ENCODE data around the gene TCF7.

Gene TCF7

GRCh38 chr5:134086225-134086942 lies 28.1 kb upstream of the TCF7 start:
- no peaks in the 10 kb centered on the region for H3K36me3 ChIP-seq
- intact Hi-C loops (cut with DNase I; ENCODE audit: low total_unique reads) = no loop called here
- no peak overlapping the region for H3K4me3 ChIP-seq
- no peak for DNase-seq
- no peaks in the 10 kb centered on the region for H3K9me3 ChIP-seq
- TF ChIP-seq CTCF (IDR thresholded peaks at IDR 0.05) = no peak
- peaks cover 0 to 3% of the 10 kb centered on the region in 2 donors for H3K27me3 ChIP-seq
- no peak overlapping the region for H3K27ac ChIP-seq
- no peaks in the 10 kb centered on the region for H3K4me1 ChIP-seq

GRCh38 chr5:134086943-134087305 lies 27.6 kb upstream of the TCF7 start:
- Histone ChIP-seq H3K36me3 (no peaks in the 10 kb centered on the region), H3K4me1 (no peaks in the 10 kb centered on the region), H3K4me3 (no peak overlapping the region), H3K27ac (no peak overlapping the region), H3K27me3 (peaks cover 0 to 3% of the 10 kb centered on the region in 2 donors), H3K9me3 (no peaks in the 10 kb centered on the region)
- TF ChIP-seq CTCF (IDR thresholded peaks at IDR 0.05) = no peak
- intact Hi-C loops (cut with DNase I; ENCODE audit: low total_unique reads) = no loop called here
- DNase-seq = no peak

GRCh38 chr5:134088291-134088690 lies 26.2 kb upstream of the TCF7 start:
- no peaks in the 10 kb centered on the region for H3K36me3 ChIP-seq
- H3K27me3 ChIP-seq = peaks cover 0 to 3% of the 10 kb centered on the region in 2 donors
- TF ChIP-seq CTCF (IDR thresholded peaks at IDR 0.05) = no peak
- no peak overlapping the region for H3K27ac ChIP-seq
- DNase-seq = no peak
- H3K9me3 ChIP-seq = no peaks in the 10 kb centered on the region
- peaks cover 0 to 2% (median 0%) of the 10 kb centered on the region in 4 donors for H3K4me1 ChIP-seq
- intact Hi-C loops (cut with DNase I; ENCODE audit: low total_unique reads) = no loop called here
- H3K4me3 ChIP-seq = no peak overlapping the region

- Histone ChIP-seq H3K4me3 (no peak overlapping the region), H3K4me1 (peaks cover 0 to 2% (median under 1%) of the 10 kb centered on the region in 4 donors), H3K27ac (no peak overlapping the region), H3K27me3 (peaks cover 0 to 3% of the 10 kb centered on the region in 2 donors), H3K36me3 (no peaks in the 10 kb centered on the region), H3K9me3 (no peaks in the 10 kb centered on the region)
- no peak for TF ChIP-seq CTCF (IDR thresholded peaks at IDR 0.05)
- DNase-seq = no peak
- intact Hi-C loops (cut with DNase I; ENCODE audit: low total_unique reads) = no loop called here
These were observed 25.4 kb upstream of the TCF7 start for GRCh38 chr5:134088994-134089560.

- H3K9me3 ChIP-seq = no peaks in the 10 kb centered on the region
- H3K4me1 ChIP-seq = peaks cover 0 to 15% (median 10%) of the 10 kb centered on the region in 4 donors
- intact Hi-C loops (cut with DNase I; ENCODE audit: low total_unique reads) = no loop called here
- H3K27me3 ChIP-seq = peaks cover 0 to 3% of the 10 kb centered on the region in 2 donors
- H3K27ac ChIP-seq = no peak overlapping the region
- no peak overlapping the region for H3K4me3 ChIP-seq
- no peak for TF ChIP-seq CTCF (IDR thresholded peaks at IDR 0.05)
- H3K36me3 ChIP-seq = no peaks in the 10 kb centered on the region
- DNase-seq = no peak
These were observed 24.0 kb upstream of the TCF7 start for GRCh38 chr5:134090522-134090921.

Data from tibial artery (tissue), 4 donors.